SK-N-SH (cell line): ENCODE data around the gene RELB. TPM values are rescaled to one million over a fixed set of nuclear protein-coding genes. Genes with fewer than 3 reads are reported as not detected.

Experiments
- CTCF ChIA-PET: fragments of 300-600, 350-600 bp; formaldehyde crosslinking; extraction: SDS; loops from one replicate; lab custom pipeline; 2021; lab: Yijun Ruan, JAX
- POLR2A ChIA-PET: fragments of 350-600 bp; sonication (Branson Sonifier 250); formaldehyde crosslinking; extraction: SDS; loops from one replicate; lab custom pipeline; 2020; ENCODE audit warnings: antibody characterized with exemption, inconsistent platforms; lab: Yijun Ruan, JAX
- DNase-seq: peaks from one replicate; pipeline ENCODE4 v3.0.0; 2012
- H2AFZ ChIP-seq: fragments of 200-600 bp; sonication (generic); 2 replicates; pipeline ENCODE4 v1.8.1; 2016; ENCODE audit warnings: antibody characterized with exemption, mild to moderate bottlenecking, low read depth
- H3F3A ChIP-seq: fragments of 200-600 bp; sonication (generic); replicated peaks from 2 replicates; pipeline ENCODE3; 2016; ENCODE audit warnings: antibody characterized with exemption, mild to moderate bottlenecking; ENCODE audit not compliant: insufficient read depth
- H3K27ac ChIP-seq, 2 experiments: fragments of 200-500 bp in 1 of 2; fragments of 200-600 bp in 1 of 2; sonication (Bioruptor generic) in 1 of 2; sonication (generic), shearing (Covaris generic) in 1 of 2; 2 replicates each; pipeline versions ENCODE4 v1.5.1 to v1.6.1; 2014 to 2016; ENCODE audit warnings: low read depth in 2 of 2, inconsistent platforms in 1 of 2, low read length in 1 of 2, mild to moderate bottlenecking in 1 of 2, mixed read lengths in 1 of 2
- H3K27me3 ChIP-seq: fragments of 200-600 bp; sonication (generic), shearing (Covaris generic); 2 replicates; pipeline ENCODE4 v1.6.1; 2016; ENCODE audit warnings: mixed run types; ENCODE audit not compliant: insufficient read depth
- H3K36me3 ChIP-seq, 2 experiments: fragments of 200-500 bp in 1 of 2; fragments of 200-600 bp in 1 of 2; sonication (Bioruptor generic) in 1 of 2; sonication (generic) in 1 of 2; replicated peaks in 1 of 2; 2 replicates each; pipeline versions ENCODE3 to v1.5.1; 2014 to 2016; ENCODE audit warnings: low read length in 1 of 2, mild to moderate bottlenecking in 1 of 2; ENCODE audit not compliant: insufficient read depth in 2 of 2, control insufficient read depth in 1 of 2
- H3K4me1 ChIP-seq, 2 experiments: fragments of 200-500 bp in 1 of 2; fragments of 200-600 bp in 1 of 2; sonication (Bioruptor generic) in 1 of 2; sonication (generic), shearing (Covaris generic) in 1 of 2; 2 replicates each; pipeline versions ENCODE4 v1.5.1 to v1.6.1; 2014 to 2016; ENCODE audit warnings: low read depth in 1 of 2, low read length in 1 of 2, mixed run types in 1 of 2; ENCODE audit not compliant: insufficient read depth in 2 of 2, control insufficient read depth in 1 of 2
- H3K4me2 ChIP-seq: fragments of 200-600 bp; sonication (generic), shearing (Covaris generic); 2 replicates; pipeline ENCODE4 v1.6.1; 2017; ENCODE audit warnings: mixed run types
- H3K4me3 ChIP-seq, 2 experiments: fragments of 200-500 bp in 1 of 2; fragments of 200-600 bp in 1 of 2; sonication (Bioruptor generic) in 1 of 2; sonication (generic), shearing (Covaris generic) in 1 of 2; 2 replicates each; pipeline versions ENCODE4 v1.5.1 to v1.8.1; 2014 to 2016; ENCODE audit warnings: low read depth in 2 of 2, inconsistent platforms in 1 of 2, low read length in 1 of 2, mild to moderate bottlenecking in 1 of 2, mixed read lengths in 1 of 2, moderate library complexity in 1 of 2
- H3K79me2 ChIP-seq: fragments of 200-600 bp; sonication (generic); 2 replicates; pipeline ENCODE4 v1.8.1; 2017; ENCODE audit warnings: mild to moderate bottlenecking; ENCODE audit not compliant: insufficient read depth
- H3K9ac ChIP-seq: fragments of 200-600 bp; sonication (generic); 2 replicates; pipeline ENCODE4 v1.6.1; 2017; ENCODE audit warnings: mixed run types
- H3K9me2 ChIP-seq: fragments of 200-600 bp; sonication (generic); 2 replicates; pipeline ENCODE4 v1.6.1; 2017; ENCODE audit warnings: mixed run types
- H3K9me3 ChIP-seq: fragments of 200-600 bp; sonication (generic); 2 replicates; pipeline ENCODE4 v1.6.1; 2017; ENCODE audit warnings: mixed run types, mild to moderate bottlenecking, moderate library complexity
- H4K20me1 ChIP-seq: fragments of 200-600 bp; sonication (generic); 2 replicates; pipeline ENCODE4 v1.6.1; 2017; ENCODE audit warnings: mild to moderate bottlenecking, mixed run types; ENCODE audit not compliant: insufficient read depth
- CHD2 ChIP-seq: fragments of 150-350 bp; IDR thresholded peaks from 2 replicates; pipeline ENCODE4 v1.6.1; 2018; ENCODE audit warnings: low read length; ENCODE audit not compliant: partially characterized antibody
- ELF1 ChIP-seq: IDR thresholded peaks from 2 replicates; pipeline ENCODE4 v1.4.0; 2012
- EP300 ChIP-seq, 2 experiments: IDR thresholded peaks; 2 replicates each; pipeline versions ENCODE4 v1.4.0 to v1.6.1; 2012; ENCODE audit warnings: borderline replicate concordance in 1 of 2, low read depth in 1 of 2, low read length in 1 of 2
- EZH2phosphoT487 ChIP-seq: fragments of 200-600 bp; sonication (generic); IDR thresholded peaks from 2 replicates; pipeline ENCODE4 v1.6.1; 2017; ENCODE audit warnings: low read depth, mixed run types, mild to moderate bottlenecking, antibody characterized with exemption, moderate library complexity, borderline replicate concordance
- FOSL2 ChIP-seq: IDR thresholded peaks from 2 replicates; pipeline ENCODE4 v1.4.0; 2012; ENCODE audit warnings: low read depth, mild to moderate bottlenecking, moderate library complexity, borderline replicate concordance
- FOXM1 ChIP-seq: IDR thresholded peaks from 2 replicates; pipeline ENCODE4 v1.4.0; 2012; ENCODE audit warnings: low read depth, mild to moderate bottlenecking
- GATA2 ChIP-seq: sonication (generic); formaldehyde crosslinking; IDR thresholded peaks from 2 replicates; pipeline ENCODE4 v1.5.0; 2020; ENCODE audit warnings: mild to moderate bottlenecking, missing genetic modification reagents
- JUND ChIP-seq: IDR thresholded peaks from 2 replicates; pipeline ENCODE4 v1.4.0; 2012
- MEF2A ChIP-seq: IDR thresholded peaks from 2 replicates; pipeline ENCODE4 v1.4.0; 2012; ENCODE audit warnings: low read depth, borderline replicate concordance
- NFIC ChIP-seq: IDR thresholded peaks from 2 replicates; pipeline ENCODE4 v1.4.0; 2012; ENCODE audit warnings: borderline replicate concordance
- RCOR1 ChIP-seq: fragments of 150-350 bp; IDR thresholded peaks from 2 replicates; pipeline ENCODE4 v1.6.1; 2017; ENCODE audit warnings: antibody characterized with exemption, low read length
- RFX5 ChIP-seq: IDR thresholded peaks from 2 replicates; pipeline ENCODE4 v1.6.1; 2012; ENCODE audit warnings: mild to moderate bottlenecking, improper control_type of control experiment, low read length
- TAF1 ChIP-seq: IDR thresholded peaks from 2 replicates; pipeline ENCODE4 v1.6.1; 2012; ENCODE audit warnings: low read depth, mild to moderate bottlenecking, low read length, moderate library complexity, borderline replicate concordance
- TCF12 ChIP-seq: IDR thresholded peaks from 2 replicates; pipeline ENCODE4 v1.4.0; 2012
- TEAD4 ChIP-seq: IDR thresholded peaks from 2 replicates; pipeline ENCODE4 v1.4.0; 2012; ENCODE audit warnings: mild to moderate bottlenecking, borderline replicate concordance; ENCODE audit not compliant: insufficient read depth
- YY1 ChIP-seq: IDR thresholded peaks from 2 replicates; pipeline ENCODE4 v1.4.0; 2012; ENCODE audit warnings: low read depth, mild to moderate bottlenecking
- WGBS: methylation state at CpG from one replicate; pipeline ENCODE4 v1.1.6; 2017; ENCODE audit warnings: low lambda C conversion rate; 5-methylcytosine and 5-hydroxymethylcytosine counted together
- polyA plus RNA-seq, 3 experiments: library from polyadenylated mRNA; depleted of rRNA; stranded (reverse); fragments of >200 nt; gene quantifications; 2 replicates each; pipeline ENCODE4 v1.2.3, GENCODE V29; 2012
- TF ChIP-seq, protein P1 (sequence below): fragments of 150-350 bp; IDR thresholded peaks from 2 replicates; pipeline ENCODE4 v1.6.1; 2016; ENCODE audit warnings: mild to moderate bottlenecking, low read depth, low read length
- TF ChIP-seq, protein P2 (sequence below): IDR thresholded peaks from 2 replicates; pipeline ENCODE4 v1.4.0; 2012; ENCODE audit warnings: low read depth, borderline replicate concordance
- TF ChIP-seq, protein P3 (sequence below): fragments of 200-600 bp; sonication (generic); IDR thresholded peaks from 2 replicates; pipeline ENCODE4 v1.6.1; 2017; ENCODE audit warnings: antibody characterized with exemption, mild to moderate bottlenecking, moderate library complexity
- TF ChIP-seq, protein P4 (sequence below): IDR thresholded peaks from 2 replicates; pipeline ENCODE4 v1.6.1; 2012; ENCODE audit warnings: mild to moderate bottlenecking, low read depth, low read length, moderate library complexity

RELB gene
- polyA plus RNA-seq, 1 of the 3 experiments (the other 2 are of a cell fraction): 12.6 TPM

DNA sequence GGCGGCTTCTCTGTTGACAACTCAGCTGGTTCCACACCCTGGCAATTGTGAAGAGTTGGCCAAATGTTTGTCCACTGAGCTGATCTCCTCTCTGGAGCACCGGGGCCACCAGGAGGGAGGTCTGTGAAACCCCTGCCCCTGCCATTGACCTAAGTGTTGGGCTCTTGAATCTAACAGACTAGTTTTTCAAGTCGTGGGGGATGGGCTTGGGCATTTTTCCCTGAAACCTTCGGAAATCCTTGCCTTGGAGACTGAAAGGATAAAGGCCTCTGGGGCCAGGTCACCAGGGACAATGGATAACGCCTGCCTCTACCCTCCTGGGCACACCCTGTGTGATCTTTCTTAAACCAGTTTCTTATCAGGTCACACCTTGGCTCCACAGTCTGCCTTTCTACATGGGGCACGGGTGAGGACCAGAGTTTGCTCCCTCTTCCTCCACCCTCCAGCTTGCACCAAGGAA, 78.7 kb downstream of the RELB start:
- Histone ChIP-seq H3K79me2 (peaks cover 53% of the 10 kb centered on the region), H3F3A (peaks cover 4% of the 10 kb centered on the region), H3K4me2 (peak overlapping the region; percentile 98), H3K4me3 (peak overlapping the region; percentile 84 to 99), H3K4me1 (peaks cover 0 to 9% of the 10 kb centered on the region in 2 experiments; a peak in 1 of 4 replicates), H3K9ac (peak overlapping the region; percentile 97), H3K36me3 (peaks cover 0 to 8% of the 10 kb centered on the region in 2 experiments), H3K27ac (peak overlapping the region in 1 of 2 experiments; percentile 68; a peak in 2 of 4 replicates), H3K27me3 (no peaks in the 10 kb centered on the region), H3K9me3 (no peaks in the 10 kb centered on the region), H3K9me2 (no peaks in the 10 kb centered on the region), H4K20me1 (no peaks in the 10 kb centered on the region), H2AFZ (peak overlapping the region; percentile 96; the same call in 1 of the 2 replicates)
- TF ChIP-seq NFIC (no peak), RFX5 (no peak), YY1 (no peak), CHD2 (no peak), TEAD4 (no peak), FOXM1 (no peak), JUND (no peak), FOSL2 (no peak), TAF1 (no peak), EP300 (IDR thresholded peaks at IDR 0.05; ENCODE audit: borderline replicate concordance in 1 of 2, low read depth in 1 of 2, low read length in 1 of 2) (no peak), ELF1 (no peak)
- TF ChIP-seq, protein P1, sequence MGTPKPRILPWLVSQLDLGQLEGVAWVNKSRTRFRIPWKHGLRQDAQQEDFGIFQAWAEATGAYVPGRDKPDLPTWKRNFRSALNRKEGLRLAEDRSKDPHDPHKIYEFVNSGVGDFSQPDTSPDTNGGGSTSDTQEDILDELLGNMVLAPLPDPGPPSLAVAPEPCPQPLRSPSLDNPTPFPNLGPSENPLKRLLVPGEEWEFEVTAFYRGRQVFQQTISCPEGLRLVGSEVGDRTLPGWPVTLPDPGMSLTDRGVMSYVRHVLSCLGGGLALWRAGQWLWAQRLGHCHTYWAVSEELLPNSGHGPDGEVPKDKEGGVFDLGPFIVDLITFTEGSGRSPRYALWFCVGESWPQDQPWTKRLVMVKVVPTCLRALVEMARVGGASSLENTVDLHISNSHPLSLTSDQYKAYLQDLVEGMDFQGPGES: no peak
- TF ChIP-seq, protein P2, sequence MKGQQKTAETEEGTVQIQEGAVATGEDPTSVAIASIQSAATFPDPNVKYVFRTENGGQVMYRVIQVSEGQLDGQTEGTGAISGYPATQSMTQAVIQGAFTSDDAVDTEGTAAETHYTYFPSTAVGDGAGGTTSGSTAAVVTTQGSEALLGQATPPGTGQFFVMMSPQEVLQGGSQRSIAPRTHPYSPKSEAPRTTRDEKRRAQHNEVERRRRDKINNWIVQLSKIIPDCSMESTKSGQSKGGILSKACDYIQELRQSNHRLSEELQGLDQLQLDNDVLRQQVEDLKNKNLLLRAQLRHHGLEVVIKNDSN: no peak
- 10% methylated on average over 6 of the region's 6 CpGs for WGBS
- no peak for DNase-seq
- ChIA-PET POLR2A (interaction anchor here (0.7 to 2.1 kb wide), 4 partner anchors 12 to 388 kb away, joined by 3 to 19 read pairs (median 7); partner anchors contain the start of genes FOSB, PPP1R37 and TRAPPC6A), CTCF (interaction anchor here (1.0 to 1.9 kb wide), 3 partner anchors 11 to 178 kb away, joined by 3 to 5 read pairs (median 4); no protein-coding TSS in a partner anchor)

DNA sequence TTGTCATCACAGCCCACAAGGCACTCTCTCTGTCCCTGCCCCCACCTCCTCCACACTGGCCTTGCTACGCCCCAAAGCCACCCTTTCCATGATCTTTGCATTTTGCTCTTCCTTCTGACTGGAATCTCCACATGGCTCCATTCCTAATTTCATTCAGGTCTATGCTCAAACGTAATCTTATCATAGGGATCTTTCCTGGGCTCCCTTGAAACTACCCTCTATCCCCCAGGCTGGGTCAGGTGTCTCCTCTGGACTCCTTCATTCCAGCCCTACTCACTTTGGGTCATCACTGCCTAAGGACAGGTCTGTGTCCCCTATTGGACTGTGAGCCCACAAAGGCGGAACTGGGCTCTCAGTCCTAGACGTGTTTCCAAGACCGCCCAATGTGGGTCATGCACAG, 80.9 kb downstream of the RELB start:
- Histone ChIP-seq H3K4me1 (peaks cover 0 to 9% of the 10 kb centered on the region in 2 experiments; a peak in 1 of 4 replicates), H3K36me3 (peaks cover 3 to 11% of the 10 kb centered on the region in 2 experiments), H3K27ac (no peak overlapping the region), H3K9ac (no peak overlapping the region), H3K9me3 (no peaks in the 10 kb centered on the region), H3K79me2 (peaks cover 67% of the 10 kb centered on the region), H3K27me3 (no peaks in the 10 kb centered on the region), H3K9me2 (no peaks in the 10 kb centered on the region), H3F3A (no peaks in the 10 kb centered on the region), H3K4me3 (no peak overlapping the region), H2AFZ (no peak overlapping the region), H3K4me2 (no peak overlapping the region), H4K20me1 (no peaks in the 10 kb centered on the region)
- DNase-seq: no peak
- ChIA-PET POLR2A (no interaction called here), CTCF (no interaction called here)
- WGBS: 95% methylated on average over 5 of the region's 5 CpGs
- TF ChIP-seq GATA2 (CRISPR knock-in tag) (no peak), EZH2phosphoT487 (no peak), NFIC (no peak), RCOR1 (no peak), TCF12 (no peak), MEF2A (no peak)
- TF ChIP-seq, protein P3, sequence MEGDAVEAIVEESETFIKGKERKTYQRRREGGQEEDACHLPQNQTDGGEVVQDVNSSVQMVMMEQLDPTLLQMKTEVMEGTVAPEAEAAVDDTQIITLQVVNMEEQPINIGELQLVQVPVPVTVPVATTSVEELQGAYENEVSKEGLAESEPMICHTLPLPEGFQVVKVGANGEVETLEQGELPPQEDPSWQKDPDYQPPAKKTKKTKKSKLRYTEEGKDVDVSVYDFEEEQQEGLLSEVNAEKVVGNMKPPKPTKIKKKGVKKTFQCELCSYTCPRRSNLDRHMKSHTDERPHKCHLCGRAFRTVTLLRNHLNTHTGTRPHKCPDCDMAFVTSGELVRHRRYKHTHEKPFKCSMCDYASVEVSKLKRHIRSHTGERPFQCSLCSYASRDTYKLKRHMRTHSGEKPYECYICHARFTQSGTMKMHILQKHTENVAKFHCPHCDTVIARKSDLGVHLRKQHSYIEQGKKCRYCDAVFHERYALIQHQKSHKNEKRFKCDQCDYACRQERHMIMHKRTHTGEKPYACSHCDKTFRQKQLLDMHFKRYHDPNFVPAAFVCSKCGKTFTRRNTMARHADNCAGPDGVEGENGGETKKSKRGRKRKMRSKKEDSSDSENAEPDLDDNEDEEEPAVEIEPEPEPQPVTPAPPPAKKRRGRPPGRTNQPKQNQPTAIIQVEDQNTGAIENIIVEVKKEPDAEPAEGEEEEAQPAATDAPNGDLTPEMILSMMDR: no peak
- TF ChIP-seq, protein P1: no peak
- TF ChIP-seq, protein P4, sequence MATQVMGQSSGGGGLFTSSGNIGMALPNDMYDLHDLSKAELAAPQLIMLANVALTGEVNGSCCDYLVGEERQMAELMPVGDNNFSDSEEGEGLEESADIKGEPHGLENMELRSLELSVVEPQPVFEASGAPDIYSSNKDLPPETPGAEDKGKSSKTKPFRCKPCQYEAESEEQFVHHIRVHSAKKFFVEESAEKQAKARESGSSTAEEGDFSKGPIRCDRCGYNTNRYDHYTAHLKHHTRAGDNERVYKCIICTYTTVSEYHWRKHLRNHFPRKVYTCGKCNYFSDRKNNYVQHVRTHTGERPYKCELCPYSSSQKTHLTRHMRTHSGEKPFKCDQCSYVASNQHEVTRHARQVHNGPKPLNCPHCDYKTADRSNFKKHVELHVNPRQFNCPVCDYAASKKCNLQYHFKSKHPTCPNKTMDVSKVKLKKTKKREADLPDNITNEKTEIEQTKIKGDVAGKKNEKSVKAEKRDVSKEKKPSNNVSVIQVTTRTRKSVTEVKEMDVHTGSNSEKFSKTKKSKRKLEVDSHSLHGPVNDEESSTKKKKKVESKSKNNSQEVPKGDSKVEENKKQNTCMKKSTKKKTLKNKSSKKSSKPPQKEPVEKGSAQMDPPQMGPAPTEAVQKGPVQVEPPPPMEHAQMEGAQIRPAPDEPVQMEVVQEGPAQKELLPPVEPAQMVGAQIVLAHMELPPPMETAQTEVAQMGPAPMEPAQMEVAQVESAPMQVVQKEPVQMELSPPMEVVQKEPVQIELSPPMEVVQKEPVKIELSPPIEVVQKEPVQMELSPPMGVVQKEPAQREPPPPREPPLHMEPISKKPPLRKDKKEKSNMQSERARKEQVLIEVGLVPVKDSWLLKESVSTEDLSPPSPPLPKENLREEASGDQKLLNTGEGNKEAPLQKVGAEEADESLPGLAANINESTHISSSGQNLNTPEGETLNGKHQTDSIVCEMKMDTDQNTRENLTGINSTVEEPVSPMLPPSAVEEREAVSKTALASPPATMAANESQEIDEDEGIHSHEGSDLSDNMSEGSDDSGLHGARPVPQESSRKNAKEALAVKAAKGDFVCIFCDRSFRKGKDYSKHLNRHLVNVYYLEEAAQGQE: no peak
